H1 (cell line): ENCODE measurements around the gene NOL4L. TPM values are rescaled to one million over a fixed set of nuclear protein-coding genes. Genes with fewer than 3 reads are reported as not detected.

Experiments
- CTCF ChIA-PET: fragments of 300-600 bp; sonication (Branson Sonifier 250); formaldehyde crosslinking; loops from one replicate; lab custom pipeline; 2021; ENCODE audit not compliant: partially characterized antibody; lab: Charles Lee
- POLR2A ChIA-PET: fragments of 300-600 bp; sonication (Branson Sonifier 250); formaldehyde crosslinking; loops from one replicate; lab custom pipeline; 2021; ENCODE audit warnings: inconsistent platforms; ENCODE audit not compliant: partially characterized antibody; lab: Charles Lee
- DNase-seq, 2 experiments: peaks; one replicate each; pipeline versions ENCODE4 v3.0.0 to v3.0.0-alpha.2; 2010 to 2022; ENCODE audit warnings: low spot score in 2 of 2, low read depth in 1 of 2, mixed read lengths in 1 of 2
- FAIRE-seq: peaks from 2 replicates; lab custom pipeline; 2011; peaks lifted over from hg19 to GRCh38; lab: Jason Lieb, UNC
- H2AFZ ChIP-seq: 2 replicates; pipeline ENCODE4 v1.8.1; 2012; ENCODE audit warnings: low read length, inconsistent platforms
- H2AK5ac ChIP-seq: 2 replicates; pipeline ENCODE4 v1.6.1; 2013; ENCODE audit warnings: low read depth, low read length
- H2BK120ac ChIP-seq: replicated peaks from 2 replicates; pipeline ENCODE3; 2013; ENCODE audit warnings: low read depth, low read length, inconsistent platforms
- H2BK12ac ChIP-seq: 2 replicates; pipeline ENCODE4 v1.6.1; 2013; ENCODE audit warnings: low read depth, low read length
- H2BK15ac ChIP-seq: 2 replicates; pipeline ENCODE4 v1.6.1; 2013; ENCODE audit warnings: low read length
- H2BK20ac ChIP-seq: 2 replicates; pipeline ENCODE4 v1.6.1; 2013; ENCODE audit warnings: low read length
- H2BK5ac ChIP-seq: 2 replicates; pipeline ENCODE4 v1.6.1; 2013; ENCODE audit warnings: low read depth, low read length
- H3K14ac ChIP-seq: 2 replicates; pipeline ENCODE4 v1.6.1; 2013; ENCODE audit warnings: inconsistent platforms; ENCODE audit not compliant: insufficient read length
- H3K18ac ChIP-seq: 2 replicates; pipeline ENCODE4 v1.6.1; 2013; ENCODE audit warnings: low read length; ENCODE audit errors: extremely low read depth
- H3K23ac ChIP-seq: 2 replicates; pipeline ENCODE4 v1.6.1; 2013; ENCODE audit warnings: inconsistent platforms; ENCODE audit not compliant: insufficient read length
- H3K23me2 ChIP-seq: 2 replicates; pipeline ENCODE4 v1.6.1; 2013; ENCODE audit warnings: low read depth, low read length
- H3K27ac ChIP-seq: 2 replicates; pipeline ENCODE4 v1.6.1; 2011; ENCODE audit warnings: low read depth, low read length, inconsistent platforms
- H3K27me3 ChIP-seq, 4 experiments: replicated peaks in 1 of 4; 1 replicate in 1 of 4; 2 replicates in 3 of 4; pipeline versions ENCODE4 v1.6.1 to v1.8.1; 2011 to 2013; ENCODE audit warnings: low read length in 3 of 4, mild to moderate bottlenecking in 3 of 4, inconsistent platforms in 2 of 4, mixed read lengths in 2 of 4, moderate library complexity in 1 of 4; ENCODE audit not compliant: control insufficient read depth in 3 of 4, insufficient read depth in 3 of 4; ENCODE audit errors: extremely low read depth in 1 of 4
- H3K36me3 ChIP-seq, 4 experiments: 2 replicates each; pipeline versions ENCODE4 v1.6.1 to v1.8.1; 2011 to 2013; ENCODE audit warnings: mild to moderate bottlenecking in 4 of 4, low read length in 3 of 4, moderate library complexity in 2 of 4, control low read depth in 1 of 4, inconsistent platforms in 1 of 4; ENCODE audit not compliant: insufficient read depth in 4 of 4, control insufficient read depth in 2 of 4
- H3K4ac ChIP-seq: replicated peaks from 2 replicates; pipeline ENCODE3; 2013; ENCODE audit warnings: low read length, low read depth, mixed read lengths, inconsistent platforms; ENCODE audit not compliant: insufficient read length
- H3K4me1 ChIP-seq, 4 experiments: replicated peaks in 1 of 4; 1 replicate in 1 of 4; 2 replicates in 3 of 4; pipeline versions ENCODE4 v1.6.1 to v1.8.1; 2011 to 2013; ENCODE audit warnings: low read length in 3 of 4, inconsistent platforms in 2 of 4, mixed read lengths in 1 of 4; ENCODE audit not compliant: insufficient read depth in 4 of 4, control insufficient read depth in 3 of 4
- H3K4me2 ChIP-seq, 2 experiments: 2 replicates each; pipeline versions ENCODE4 v1.6.1 to v1.8.1; 2011 to 2013; ENCODE audit warnings: low read depth in 2 of 2, low read length in 2 of 2, control low read depth in 1 of 2, inconsistent platforms in 1 of 2, mild to moderate bottlenecking in 1 of 2; ENCODE audit not compliant: insufficient read depth in 1 of 2
- H3K4me3 ChIP-seq, 4 experiments: fragments of 200-600, 300-600 bp in 1 of 4; sonication (generic), shearing (Covaris generic), sonication (Bioruptor Twin) in 1 of 4; 2 replicates each; pipeline versions ENCODE4 v1.5.1 to v1.8.1; 2011 to 2016; ENCODE audit warnings: low read length in 4 of 4, low read depth in 3 of 4, control low read depth in 2 of 4, inconsistent platforms in 2 of 4, mild to moderate bottlenecking in 2 of 4, mixed read lengths in 1 of 4, moderate library complexity in 1 of 4; ENCODE audit not compliant: insufficient read depth in 2 of 4; ENCODE audit errors: extremely low read depth in 1 of 4
- H3K56ac ChIP-seq: replicated peaks from 2 replicates; pipeline ENCODE3; 2013; ENCODE audit warnings: low read depth, mild to moderate bottlenecking, mixed read lengths, low read length, inconsistent platforms; ENCODE audit not compliant: insufficient read length
- H3K79me1 ChIP-seq: 2 replicates; pipeline ENCODE4 v1.6.1; 2013; ENCODE audit warnings: low read depth, low read length, control low read depth
- H3K79me2 ChIP-seq, 2 experiments: 2 replicates each; pipeline versions ENCODE4 v1.6.1 to v1.8.1; 2012 to 2013; ENCODE audit warnings: low read length in 2 of 2, mild to moderate bottlenecking in 2 of 2, inconsistent platforms in 1 of 2; ENCODE audit not compliant: insufficient read depth in 2 of 2, control insufficient read depth in 1 of 2
- H3K9ac ChIP-seq, 4 experiments: replicated peaks in 1 of 4; 1 replicate in 1 of 4; 2 replicates in 3 of 4; pipeline versions ENCODE4 v1.6.1 to v1.8.1; 2011 to 2013; ENCODE audit warnings: low read depth in 3 of 4, low read length in 3 of 4, control low read depth in 2 of 4, mild to moderate bottlenecking in 2 of 4, moderate library complexity in 2 of 4, inconsistent platforms in 1 of 4; ENCODE audit errors: extremely low read depth in 1 of 4
- H3K9me3 ChIP-seq, 2 experiments: 2 replicates each; pipeline versions ENCODE4 v1.6.1 to v1.8.1; 2012 to 2013; ENCODE audit warnings: mild to moderate bottlenecking in 2 of 2, moderate library complexity in 2 of 2, control low read depth in 1 of 2, inconsistent platforms in 1 of 2, low read depth in 1 of 2, low read length in 1 of 2, mixed read lengths in 1 of 2; ENCODE audit not compliant: insufficient read depth in 2 of 2
- H4K20me1 ChIP-seq, 2 experiments: replicated peaks in 1 of 2; 2 replicates each; pipeline versions ENCODE3 to v1.8.1; 2011 to 2013; ENCODE audit warnings: inconsistent platforms in 2 of 2, low read length in 2 of 2, mild to moderate bottlenecking in 1 of 2; ENCODE audit not compliant: insufficient read depth in 2 of 2, control insufficient read depth in 1 of 2
- H4K5ac ChIP-seq: 2 replicates; pipeline ENCODE4 v1.6.1; 2013; ENCODE audit warnings: low read length, low read depth, mixed read lengths, inconsistent platforms; ENCODE audit not compliant: insufficient read length
- H4K8ac ChIP-seq: 2 replicates; pipeline ENCODE4 v1.8.0; 2013; ENCODE audit warnings: mild to moderate bottlenecking, moderate library complexity, low read length, inconsistent platforms; ENCODE audit not compliant: insufficient read depth; ENCODE audit errors: extremely low read depth
- H4K91ac ChIP-seq: replicated peaks from 2 replicates; pipeline ENCODE3; 2013; ENCODE audit warnings: low read length, mixed read lengths, inconsistent platforms; ENCODE audit not compliant: insufficient read length
- USF2 ChIP-seq: IDR thresholded peaks from 2 replicates; pipeline ENCODE4 v1.6.1; 2011; ENCODE audit warnings: low read length, improper control_type of control experiment
- WGBS, 2 experiments: shearing (Covaris generic) in 1 of 2; methylation state at CpG; one replicate each; pipeline versions ENCODE4 v1.1.6 to v1.1.7; 2013 to 2015; ENCODE audit warnings: low lambda C conversion rate in 2 of 2, mixed read lengths in 2 of 2, inconsistent platforms in 1 of 2, low coverage in 1 of 2, missing lambda C conversion rate in 1 of 2; ENCODE audit not compliant: insufficient replicate concordance in 2 of 2, insufficient coverage in 1 of 2, insufficient read length in 1 of 2; ENCODE audit errors: extremely low coverage in 1 of 2, missing lambda C conversion rate in 1 of 2; 5-methylcytosine and 5-hydroxymethylcytosine counted together
- polyA plus RNA-seq, 7 experiments: library from polyadenylated mRNA; depleted of rRNA in 3 of 7; stranded (reverse) in 5 of 7; unstranded in 2 of 7; fragments of >200 nt in 5 of 7; fragments of 200-250 nt in 2 of 7; gene quantifications; 1 replicate in 5 of 7; 2 replicates in 1 of 7; 4 replicates in 1 of 7; pipeline versions ENCODE4 v1.2.1 to v1.2.3, GENCODE V29; 2011 to 2013; ENCODE audit warnings: missing spikeins in 2 of 7, mixed read lengths in 2 of 7
- total RNA-seq: library from RNA; stranded (reverse); fragmentation: NEBNext Ultra II Directional; extraction: Animal tissue kit (Norgen Biotek cat#: 25700); gene quantifications from 2 replicates; pipeline ENCODE4 v1.2.1, GENCODE V29; 2021

The NOL4L gene
- total and polyA plus RNA-seq, 2 of the 8 experiments (the other 6 are each of a cell fraction or from before 2014, with no cell fraction given), result 15.3 to 23.7 TPM

GRCh38 chr20:32589769-32590168 lies 4.6 kb upstream of the NOL4L start:
- 82% methylated on average over 5 of the region's 5 CpGs; no CpG with 5 or more reads in 1 of the 2 experiments for WGBS, 2 experiments
- FAIRE-seq, result no peak

More at GRCh38 chr20:32589769-32590168, 4.6 kb upstream of the NOL4L start:
- Histone ChIP-seq H3K79me1 (no peaks in the 10 kb centered on the region), H4K5ac (no peak overlapping the region), H2AK5ac (no peak overlapping the region), H3K36me3 (no peaks in the 10 kb centered on the region), H3K9ac (no peak overlapping the region), H3K27ac (no peak overlapping the region), H3K14ac (no peak overlapping the region), H2BK15ac (no peak overlapping the region), H3K23ac (no peak overlapping the region), H2BK120ac (no peak overlapping the region), H3K27me3 (peaks cover 6 to 30% (median 23%) of the 10 kb centered on the region in 4 experiments), H4K20me1 (peaks cover 0 to 1% of the 10 kb centered on the region in 2 experiments), H2AFZ (no peak overlapping the region), H4K8ac (no peak overlapping the region), H2BK20ac (no peak overlapping the region), H3K4ac (no peak overlapping the region), H3K18ac (no peak overlapping the region), H3K4me2 (no peak overlapping the region), H3K79me2 (no peaks in the 10 kb centered on the region), H3K9me3 (no peaks in the 10 kb centered on the region), H2BK12ac (no peak overlapping the region), H4K91ac (no peak overlapping the region), H3K56ac (no peak overlapping the region), H3K4me3 (no peak overlapping the region), H3K23me2 (peaks cover under 1% of the 10 kb centered on the region; the same call in 1 of the 2 replicates), H2BK5ac (no peak overlapping the region)
- CTCF ChIA-PET, result interaction anchor here (1.6 to 2.5 kb wide), 2 partner anchors 61 to 67 kb away, joined by 3 to 8 read pairs; no protein-coding TSS in a partner anchor
- POLR2A ChIA-PET, result no interaction called here
- DNase-seq, result no peak
- no peak for TF ChIP-seq USF2
- TF ChIP-seq, all 59 proteins: peak for 0
- peaks cover 0 to 8% (median 5%) of the 10 kb centered on the region in 4 experiments; a peak in 6 of 7 replicates for H3K4me1 ChIP-seq
